ENCODE results near the gene CTPS2. TPM values are rescaled to one million over a fixed set of nuclear protein-coding genes. Genes with fewer than 3 reads are reported as not detected.

The CTPS2 gene
- polyA plus RNA-seq, 3 donors, result 1.4 to 3.4 (median 2.8) TPM

DNA sequence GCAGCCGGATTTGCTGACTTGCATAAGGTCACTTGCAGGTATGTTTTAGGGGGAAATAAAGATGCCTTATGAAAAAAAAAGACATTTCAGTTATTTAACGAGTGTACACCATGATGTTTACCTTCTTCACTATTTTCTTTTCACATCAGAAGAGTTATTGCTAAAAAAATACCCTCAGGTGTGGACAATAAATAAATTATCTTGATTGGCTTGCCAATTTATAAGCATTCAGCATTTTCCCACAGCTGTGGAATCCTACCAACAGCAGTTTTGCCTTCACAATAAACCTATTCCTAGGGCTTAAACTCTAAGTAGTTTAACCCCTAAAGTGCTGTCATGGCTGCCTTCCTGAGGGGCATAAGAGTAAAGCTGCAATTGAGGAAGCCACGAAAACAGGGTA lies 145.9 kb downstream of the CTPS2 start:
- H3K9me3 ChIP-seq (replicated peaks in 1 of 2; ENCODE audit: control insufficient read depth in 1 of 2, insufficient read depth in 1 of 2, low read length in 2 of 2), result no peaks in the 10 kb centered on the region
- Mint-ChIP-seq H3K4me3 (no peak overlapping the region), H3K36me3 (no peaks in the 10 kb centered on the region), H3K27ac (no peak overlapping the region), H3K27me3 (ENCODE audit: low read depth in 3 of 3) (peaks cover 0 to 16% (median 4%) of the 10 kb centered on the region in 3 donors), H3K4me1 (no peaks in the 10 kb centered on the region), H3K9me3 (peaks cover 0 to 8% (median 0%) of the 10 kb centered on the region in 7 donors)
- DNase-seq, result no peak
- no peak overlapping the region for H3K4me2 ChIP-seq (replicated peaks; ENCODE audit: extremely low read depth, low read length, poor library complexity, severe bottlenecking)
- no peaks in the 10 kb centered on the region for H3K4me1 ChIP-seq (ENCODE audit: control insufficient read depth in 1 of 2, insufficient read depth in 2 of 2, low read length in 2 of 2)
- no peak overlapping the region for H3K9ac ChIP-seq (ENCODE audit: insufficient read depth, low read length, poor library complexity, severe bottlenecking)
- TF ChIP-seq, protein P1, sequence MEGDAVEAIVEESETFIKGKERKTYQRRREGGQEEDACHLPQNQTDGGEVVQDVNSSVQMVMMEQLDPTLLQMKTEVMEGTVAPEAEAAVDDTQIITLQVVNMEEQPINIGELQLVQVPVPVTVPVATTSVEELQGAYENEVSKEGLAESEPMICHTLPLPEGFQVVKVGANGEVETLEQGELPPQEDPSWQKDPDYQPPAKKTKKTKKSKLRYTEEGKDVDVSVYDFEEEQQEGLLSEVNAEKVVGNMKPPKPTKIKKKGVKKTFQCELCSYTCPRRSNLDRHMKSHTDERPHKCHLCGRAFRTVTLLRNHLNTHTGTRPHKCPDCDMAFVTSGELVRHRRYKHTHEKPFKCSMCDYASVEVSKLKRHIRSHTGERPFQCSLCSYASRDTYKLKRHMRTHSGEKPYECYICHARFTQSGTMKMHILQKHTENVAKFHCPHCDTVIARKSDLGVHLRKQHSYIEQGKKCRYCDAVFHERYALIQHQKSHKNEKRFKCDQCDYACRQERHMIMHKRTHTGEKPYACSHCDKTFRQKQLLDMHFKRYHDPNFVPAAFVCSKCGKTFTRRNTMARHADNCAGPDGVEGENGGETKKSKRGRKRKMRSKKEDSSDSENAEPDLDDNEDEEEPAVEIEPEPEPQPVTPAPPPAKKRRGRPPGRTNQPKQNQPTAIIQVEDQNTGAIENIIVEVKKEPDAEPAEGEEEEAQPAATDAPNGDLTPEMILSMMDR (IDR thresholded peaks at IDR 0.05), result no peak
- H2AFZ ChIP-seq (ENCODE audit: insufficient read depth, low read depth, low read length, poor library complexity, severe bottlenecking), result no peak overlapping the region
- H4K20me1 ChIP-seq (ENCODE audit: insufficient read depth, low read length), result no peaks in the 10 kb centered on the region
- H3K36me3 ChIP-seq (replicated peaks in 1 of 2; ENCODE audit: control insufficient read depth in 1 of 2, insufficient read depth in 2 of 2, low read length in 2 of 2), result no peaks in the 10 kb centered on the region
- 100% methylated on average over 1 of the region's 3 CpGs for WGBS (ENCODE audit: insufficient coverage)
- no peak overlapping the region for H3K27ac ChIP-seq (ENCODE audit: low read depth in 1 of 2, low read length in 2 of 2)
- intact Hi-C loops (cut with micrococcal nuclease), result no loop called here
- H3K27me3 ChIP-seq (ENCODE audit: control insufficient read depth in 2 of 2, insufficient read depth in 2 of 2, low read length in 2 of 2), result peaks cover 0 to 2% of the 10 kb centered on the region in 2 donors
- H3K4me3 ChIP-seq (replicated peaks in 1 of 3; ENCODE audit: low read depth in 2 of 3, low read length in 3 of 3), result no peak overlapping the region
- H3K79me2 ChIP-seq (ENCODE audit: insufficient read depth, low read length), result no peaks in the 10 kb centered on the region

DNA sequence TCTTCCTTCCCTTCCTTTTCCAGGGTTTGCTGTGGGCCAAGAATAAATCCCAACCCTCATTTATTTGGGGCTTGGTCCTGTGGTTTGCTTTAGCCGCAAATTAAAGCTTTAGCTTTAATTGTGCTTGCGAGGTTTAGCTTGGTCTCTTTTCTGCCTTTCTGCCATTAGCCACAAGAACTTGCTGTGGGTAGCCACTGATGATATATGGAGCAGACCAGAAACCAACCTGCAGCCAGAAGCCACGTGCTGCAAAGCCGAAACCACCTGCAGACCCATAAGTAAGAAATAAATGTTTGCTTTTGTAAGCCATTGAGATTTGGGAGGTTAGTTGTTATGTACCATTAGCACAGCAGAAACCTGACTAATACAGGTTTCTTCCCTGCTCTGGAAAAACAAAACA lies 152.3 kb downstream of the CTPS2 start:
- Histone ChIP-seq H3K4me1 (ENCODE audit: control insufficient read depth in 1 of 2, insufficient read depth in 2 of 2, low read length in 2 of 2) (no peaks in the 10 kb centered on the region), H3K9me3 (replicated peaks in 1 of 2; ENCODE audit: control insufficient read depth in 1 of 2, insufficient read depth in 1 of 2, low read length in 2 of 2) (no peaks in the 10 kb centered on the region), H2AFZ (ENCODE audit: insufficient read depth, low read depth, low read length, poor library complexity, severe bottlenecking) (no peak overlapping the region), H3K4me2 (replicated peaks; ENCODE audit: extremely low read depth, low read length, poor library complexity, severe bottlenecking) (no peak overlapping the region), H3K27ac (ENCODE audit: low read depth in 1 of 2, low read length in 2 of 2) (no peak overlapping the region), H3K4me3 (replicated peaks in 1 of 3; ENCODE audit: low read depth in 2 of 3, low read length in 3 of 3) (no peak overlapping the region), H3K36me3 (replicated peaks in 1 of 2; ENCODE audit: control insufficient read depth in 1 of 2, insufficient read depth in 2 of 2, low read length in 2 of 2) (no peaks in the 10 kb centered on the region), H3K27me3 (ENCODE audit: control insufficient read depth in 2 of 2, insufficient read depth in 2 of 2, low read length in 2 of 2) (peaks cover 0 to 2% of the 10 kb centered on the region in 2 donors), H4K20me1 (ENCODE audit: insufficient read depth, low read length) (no peaks in the 10 kb centered on the region), H3K79me2 (ENCODE audit: insufficient read depth, low read length) (no peaks in the 10 kb centered on the region), H3K9ac (ENCODE audit: insufficient read depth, low read length, poor library complexity, severe bottlenecking) (no peak overlapping the region)
- H3K27ac Mint-ChIP-seq, result no peak overlapping the region
- no peaks in the 10 kb centered on the region for H3K4me1 Mint-ChIP-seq
- H3K9me3 Mint-ChIP-seq, result peaks cover 0 to 10% (median 2%) of the 10 kb centered on the region in 7 donors
- H3K4me3 Mint-ChIP-seq, result no peak overlapping the region
- no peaks in the 10 kb centered on the region for H3K36me3 Mint-ChIP-seq
- peaks cover 1 to 16% (median 2%) of the 10 kb centered on the region in 3 donors for H3K27me3 Mint-ChIP-seq (ENCODE audit: low read depth in 3 of 3)
- TF ChIP-seq, protein P1 (IDR thresholded peaks at IDR 0.05), result no peak
- intact Hi-C loops (cut with micrococcal nuclease), result no loop called here
- DNase-seq, result no peak
- no CpG with 5 or more reads among the region's 4 CpGs for WGBS (ENCODE audit: insufficient coverage)

All from CD14-positive monocyte (primary cell).